ENCODE results near the gene BFSP2.

DNA sequence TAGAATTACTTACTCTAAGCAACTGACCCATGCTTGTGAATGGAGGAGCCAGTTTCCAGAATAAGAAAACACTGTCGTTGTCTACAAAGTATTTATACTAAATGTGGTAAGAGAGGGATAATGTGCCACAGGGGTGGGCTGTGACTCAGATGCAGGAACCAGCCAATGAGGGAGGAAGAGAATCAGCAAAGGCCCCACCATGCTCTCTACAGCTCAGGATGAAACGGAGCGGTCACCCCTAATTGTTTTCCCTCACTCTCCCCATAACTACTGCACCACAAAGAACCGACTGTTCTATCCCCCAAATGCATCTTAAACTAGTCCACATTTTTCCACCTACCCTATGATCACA, 44.5 kb downstream of the BFSP2 start:
- TF ChIP-seq, protein P1, sequence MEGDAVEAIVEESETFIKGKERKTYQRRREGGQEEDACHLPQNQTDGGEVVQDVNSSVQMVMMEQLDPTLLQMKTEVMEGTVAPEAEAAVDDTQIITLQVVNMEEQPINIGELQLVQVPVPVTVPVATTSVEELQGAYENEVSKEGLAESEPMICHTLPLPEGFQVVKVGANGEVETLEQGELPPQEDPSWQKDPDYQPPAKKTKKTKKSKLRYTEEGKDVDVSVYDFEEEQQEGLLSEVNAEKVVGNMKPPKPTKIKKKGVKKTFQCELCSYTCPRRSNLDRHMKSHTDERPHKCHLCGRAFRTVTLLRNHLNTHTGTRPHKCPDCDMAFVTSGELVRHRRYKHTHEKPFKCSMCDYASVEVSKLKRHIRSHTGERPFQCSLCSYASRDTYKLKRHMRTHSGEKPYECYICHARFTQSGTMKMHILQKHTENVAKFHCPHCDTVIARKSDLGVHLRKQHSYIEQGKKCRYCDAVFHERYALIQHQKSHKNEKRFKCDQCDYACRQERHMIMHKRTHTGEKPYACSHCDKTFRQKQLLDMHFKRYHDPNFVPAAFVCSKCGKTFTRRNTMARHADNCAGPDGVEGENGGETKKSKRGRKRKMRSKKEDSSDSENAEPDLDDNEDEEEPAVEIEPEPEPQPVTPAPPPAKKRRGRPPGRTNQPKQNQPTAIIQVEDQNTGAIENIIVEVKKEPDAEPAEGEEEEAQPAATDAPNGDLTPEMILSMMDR (conservative IDR thresholded peaks at IDR 0.05; ENCODE audit: low read length), result no peak
- TF ChIP-seq EZH2phosphoT487 (IDR thresholded peaks at IDR 0.05; ENCODE audit: borderline replicate concordance), result no peak
